Measurements from ENCODE around the gene TGM3.

GRCh38 chr20:2299301-2299700, 3.5 kb downstream of the TGM3 start:
- TF ChIP-seq CTCF (IDR thresholded peaks at IDR 0.05 in 2 of 3, conservative IDR thresholded peaks at IDR 0.05 in 1 of 3; ENCODE audit: borderline replicate concordance in 1 of 3, insufficient read depth in 1 of 3, low read depth in 2 of 3, low read length in 2 of 3) (no peak), ATF3 (IDR thresholded peaks at IDR 0.05) (no peak), POLR2AphosphoS5 (IDR thresholded peaks at IDR 0.05; ENCODE audit: low read depth, low read length) (no peak), YY1 (IDR thresholded peaks at IDR 0.05; ENCODE audit: extremely low read depth, insufficient replicate concordance, low read depth, low read length) (no peak), EZH2phosphoT487 (IDR thresholded peaks at IDR 0.05; ENCODE audit: borderline replicate concordance) (no peak), SRF (IDR thresholded peaks at IDR 0.05; ENCODE audit: low read depth) (no peak), JUND (IDR thresholded peaks at IDR 0.05) (no peak), SIN3A (IDR thresholded peaks at IDR 0.05; ENCODE audit: low read depth) (no peak), CEBPB (IDR thresholded peaks at IDR 0.05; ENCODE audit: low read depth) (no peak), POLR2A (IDR thresholded peaks at IDR 0.05; ENCODE audit: borderline replicate concordance, extremely low read depth, insufficient read depth, insufficient read length) (no peak), ZFX (IDR thresholded peaks at IDR 0.05) (no peak), RAD21 (IDR thresholded peaks at IDR 0.05; ENCODE audit: low read depth) (no peak), REST (IDR thresholded peaks at IDR 0.05; ENCODE audit: low read depth) (no peak)

Data from HCT116 (cell line).